Measurements from ENCODE around the gene HES3. TPM values are rescaled to one million over a fixed set of nuclear protein-coding genes. Genes with fewer than 3 reads are reported as not detected.

Gene HES3
- total and polyA plus RNA-seq, 9 donors: not detected

GRCh38 chr1:6244401-6245049, 546 bp downstream of the HES3 start:
- 1 to 2% (median 2%) methylated on average over 24 of the region's 24 CpGs for WGBS, 3 donors
- DNase-seq: no peak
- Histone ChIP-seq H3K4me1 (ENCODE audit: insufficient read depth) (peaks cover 17% of the 10 kb centered on the region), H3K27me3 (peaks cover 15% of the 10 kb centered on the region), H3K9me3 (no peaks in the 10 kb centered on the region), H3K4me3 (no peak overlapping the region), H3K27ac (no peak overlapping the region), H3K36me3 (no peaks in the 10 kb centered on the region)
- intact Hi-C loops (cut with DNase I): loop anchor here (5.0 to 10.0 kb wide), 8 partner anchors 98 to 200 kb away; partner anchors contain the start of gene KCNAB2 (in 1 of the 4)
- no peak for TF ChIP-seq EP300 (IDR thresholded peaks at IDR 0.05)
- no peak for TF ChIP-seq POLR2A (IDR thresholded peaks at IDR 0.05)
- TF ChIP-seq CTCF (IDR thresholded peaks at IDR 0.05): no peak

GRCh38 chr1:6245086-6245868, 1.3 kb downstream of the HES3 start:
- H3K9me3 ChIP-seq: no peaks in the 10 kb centered on the region
- peak; percentile 66 to 87 (median 82) for DNase-seq
- H3K27ac ChIP-seq: no peak overlapping the region
- H3K4me1 ChIP-seq (ENCODE audit: insufficient read depth): peaks cover 22% of the 10 kb centered on the region
- no peaks in the 10 kb centered on the region for H3K36me3 ChIP-seq
- TF ChIP-seq CTCF (IDR thresholded peaks at IDR 0.05) (peak; percentile 69 to 81 (median 73)), EP300 (IDR thresholded peaks at IDR 0.05) (no peak)
- intact Hi-C loops (cut with DNase I): loop anchor here in 3 of 4 donors (5.0 to 10.0 kb wide), 6 partner anchors 97 to 200 kb away; partner anchors contain the start of gene KCNAB2 (in 1 of the 3)
- WGBS, 3 donors: 0 to 1% (median 1%) methylated on average over 34 to 78 of the region's 79 CpGs
- H3K4me3 ChIP-seq: no peak overlapping the region
- peaks cover 15% of the 10 kb centered on the region for H3K27me3 ChIP-seq

GRCh38 chr1:6245869-6246496, 2.0 kb downstream of the HES3 start:
- no peak overlapping the region for H3K4me3 ChIP-seq
- no peaks in the 10 kb centered on the region for H3K36me3 ChIP-seq
- no peak for TF ChIP-seq POLR2A (IDR thresholded peaks at IDR 0.05)
- DNase-seq: peak in 2 of 5 donors; percentile 56 to 65
- no peak overlapping the region for H3K27ac ChIP-seq
- peaks cover 22% of the 10 kb centered on the region for H3K4me1 ChIP-seq (ENCODE audit: insufficient read depth)
- H3K9me3 ChIP-seq: no peaks in the 10 kb centered on the region
- 1 to 6% (median 2%) methylated on average over 35 to 49 of the region's 49 CpGs for WGBS, 3 donors
- H3K27me3 ChIP-seq: peaks cover 15% of the 10 kb centered on the region
- intact Hi-C loops (cut with DNase I): loop anchor here (2.0 to 10.0 kb wide), 8 partner anchors 96 to 201 kb away; partner anchors contain the start of gene KCNAB2 (in 1 of the 4)

GRCh38 chr1:6246497-6247467, 2.8 kb downstream of the HES3 start:
- 2 to 6% (median 5%) methylated on average over 22 to 30 of the region's 30 CpGs for WGBS, 3 donors
- Histone ChIP-seq H3K27me3 (peaks cover 15% of the 10 kb centered on the region), H3K9me3 (no peaks in the 10 kb centered on the region), H3K4me3 (no peak overlapping the region), H3K36me3 (no peaks in the 10 kb centered on the region), H3K4me1 (ENCODE audit: insufficient read depth) (peaks cover 20% of the 10 kb centered on the region), H3K27ac (no peak overlapping the region)
- peak; percentile 79 to 91 (median 87) for DNase-seq
- peak; percentile 85 to 96 (median 95) for TF ChIP-seq CTCF (IDR thresholded peaks at IDR 0.05)
- TF ChIP-seq POLR2A (IDR thresholded peaks at IDR 0.05): no peak
- intact Hi-C loops (cut with DNase I): loop anchor here (2.0 to 10.0 kb wide), 8 partner anchors 96 to 202 kb away; partner anchors contain the start of gene KCNAB2 (in 1 of the 4)

All from ovary (tissue), 9 donors.